ENCODE data around the gene PHOSPHO2. TPM values are rescaled to one million over a fixed set of nuclear protein-coding genes. Genes with fewer than 3 reads are reported as not detected.
"Not testable (repeated sequence)": the region's sequence is repeated elsewhere in the genome, so short reads cannot be mapped to it uniquely, and the experiment has no call there.

The PHOSPHO2 gene
- polyA plus RNA-seq, 4 donors, result 3.8 to 22.1 (median 5.3) TPM

GRCh38 chr2:169673106-169673505 lies 21.2 kb upstream of the PHOSPHO2 start:
- Histone ChIP-seq H3K27me3 (ENCODE audit: control insufficient read depth in 3 of 3, insufficient read depth in 3 of 3, low read length in 3 of 3) (no peaks in the 10 kb centered on the region), H3K9me3 (ENCODE audit: control insufficient read depth in 2 of 2, insufficient read depth in 1 of 2, low read depth in 1 of 2, low read length in 1 of 2) (no peaks in the 10 kb centered on the region), H3K36me3 (ENCODE audit: control insufficient read depth in 3 of 3, insufficient read depth in 2 of 3, low read depth in 1 of 3, low read length in 3 of 3) (no peaks in the 10 kb centered on the region), H3K4me3 (ENCODE audit: low read depth in 1 of 3, low read length in 3 of 3) (no peak overlapping the region), H3K4me1 (ENCODE audit: control insufficient read depth in 3 of 3, insufficient read depth in 2 of 3, low read depth in 1 of 3, low read length in 2 of 3) (no peaks in the 10 kb centered on the region), H3K27ac (ENCODE audit: low read depth in 1 of 3, low read length in 2 of 3) (no peak overlapping the region)
- no peak for DNase-seq
- no peak for FAIRE-seq
- 58 to 86% (median 75%) methylated on average over 3 of the region's 3 CpGs for WGBS, 3 donors

- Histone ChIP-seq H3K27me3 (ENCODE audit: control insufficient read depth in 3 of 3, insufficient read depth in 3 of 3, low read length in 3 of 3) (no peaks in the 10 kb centered on the region), H3K4me1 (ENCODE audit: control insufficient read depth in 3 of 3, insufficient read depth in 2 of 3, low read depth in 1 of 3, low read length in 2 of 3) (no peaks in the 10 kb centered on the region), H3K36me3 (ENCODE audit: control insufficient read depth in 3 of 3, insufficient read depth in 2 of 3, low read depth in 1 of 3, low read length in 3 of 3) (no peaks in the 10 kb centered on the region), H3K4me3 (ENCODE audit: low read depth in 1 of 3, low read length in 3 of 3) (no peak overlapping the region), H3K27ac (ENCODE audit: low read depth in 1 of 3, low read length in 2 of 3) (no peak overlapping the region), H3K9me3 (ENCODE audit: control insufficient read depth in 2 of 2, insufficient read depth in 1 of 2, low read depth in 1 of 2, low read length in 1 of 2) (no peaks in the 10 kb centered on the region)
- no peak for DNase-seq
- FAIRE-seq, result no peak
- WGBS, 3 donors, result 90 to 97% (median 94%) methylated on average over 2 of the region's 2 CpGs
Observed at GRCh38 chr2:169673921-169674320, 20.3 kb upstream of the PHOSPHO2 start.

GRCh38 chr2:169676357-169676756 lies 17.9 kb upstream of the PHOSPHO2 start:
- DNase-seq (no peak), FAIRE-seq (no peak)
- H3K4me1 ChIP-seq (ENCODE audit: control insufficient read depth in 3 of 3, insufficient read depth in 2 of 3, low read depth in 1 of 3, low read length in 2 of 3), result no peaks in the 10 kb centered on the region
- WGBS, 3 donors, result 55 to 66% (median 63%) methylated on average over 3 of the region's 3 CpGs
- no peak overlapping the region for H3K4me3 ChIP-seq (ENCODE audit: low read depth in 1 of 3, low read length in 3 of 3)
- H3K27ac ChIP-seq (ENCODE audit: low read depth in 1 of 3, low read length in 2 of 3), result no peak overlapping the region
- H3K27me3 ChIP-seq (ENCODE audit: control insufficient read depth in 3 of 3, insufficient read depth in 3 of 3, low read length in 3 of 3), result no peaks in the 10 kb centered on the region
- H3K36me3 ChIP-seq (ENCODE audit: control insufficient read depth in 3 of 3, insufficient read depth in 2 of 3, low read depth in 1 of 3, low read length in 3 of 3), result no peaks in the 10 kb centered on the region
- no peaks in the 10 kb centered on the region for H3K9me3 ChIP-seq (ENCODE audit: control insufficient read depth in 2 of 2, insufficient read depth in 1 of 2, low read depth in 1 of 2, low read length in 1 of 2)

GRCh38 chr2:169676850-169677249 lies 17.4 kb upstream of the PHOSPHO2 start:
- no peaks in the 10 kb centered on the region for H3K4me1 ChIP-seq (ENCODE audit: control insufficient read depth in 3 of 3, insufficient read depth in 2 of 3, low read depth in 1 of 3, low read length in 2 of 3)
- no peaks in the 10 kb centered on the region for H3K36me3 ChIP-seq (ENCODE audit: control insufficient read depth in 3 of 3, insufficient read depth in 2 of 3, low read depth in 1 of 3, low read length in 3 of 3)
- WGBS, 3 donors, result 90 to 91% (median 91%) methylated on average over 6 of the region's 6 CpGs
- H3K4me3 ChIP-seq (ENCODE audit: low read depth in 1 of 3, low read length in 3 of 3), result no peak overlapping the region
- DNase-seq (no peak), FAIRE-seq (no peak)
- H3K27me3 ChIP-seq (ENCODE audit: control insufficient read depth in 3 of 3, insufficient read depth in 3 of 3, low read length in 3 of 3), result no peaks in the 10 kb centered on the region
- H3K9me3 ChIP-seq (ENCODE audit: control insufficient read depth in 2 of 2, insufficient read depth in 1 of 2, low read depth in 1 of 2, low read length in 1 of 2), result no peaks in the 10 kb centered on the region
- H3K27ac ChIP-seq (ENCODE audit: low read depth in 1 of 3, low read length in 2 of 3), result no peak overlapping the region

GRCh38 chr2:169683054-169683424 lies 11.2 kb upstream of the PHOSPHO2 start:
- no peaks in the 10 kb centered on the region for H3K4me1 ChIP-seq (ENCODE audit: control insufficient read depth in 3 of 3, insufficient read depth in 2 of 3, low read depth in 1 of 3, low read length in 2 of 3)
- 50 to 70% (median 65%) methylated on average over 3 of the region's 3 CpGs for WGBS, 3 donors
- H3K36me3 ChIP-seq (ENCODE audit: control insufficient read depth in 3 of 3, insufficient read depth in 2 of 3, low read depth in 1 of 3, low read length in 3 of 3), result no peaks in the 10 kb centered on the region
- no peak overlapping the region for H3K27ac ChIP-seq (ENCODE audit: low read depth in 1 of 3, low read length in 2 of 3)
- H3K4me3 ChIP-seq (ENCODE audit: low read depth in 1 of 3, low read length in 3 of 3), result no peak overlapping the region
- H3K27me3 ChIP-seq (ENCODE audit: control insufficient read depth in 3 of 3, insufficient read depth in 3 of 3, low read length in 3 of 3), result no peaks in the 10 kb centered on the region
- no peaks in the 10 kb centered on the region for H3K9me3 ChIP-seq (ENCODE audit: control insufficient read depth in 2 of 2, insufficient read depth in 1 of 2, low read depth in 1 of 2, low read length in 1 of 2)
- FAIRE-seq (no peak), DNase-seq (no peak)

GRCh38 chr2:169683425-169684134 lies 10.7 kb upstream of the PHOSPHO2 start:
- no peaks in the 10 kb centered on the region for H3K27me3 ChIP-seq (ENCODE audit: control insufficient read depth in 3 of 3, insufficient read depth in 3 of 3, low read length in 3 of 3)
- WGBS, 3 donors, result 49 to 84% (median 72%) methylated on average over 3 of the region's 3 CpGs
- no peaks in the 10 kb centered on the region for H3K9me3 ChIP-seq (ENCODE audit: control insufficient read depth in 2 of 2, insufficient read depth in 1 of 2, low read depth in 1 of 2, low read length in 1 of 2)
- H3K4me3 ChIP-seq (ENCODE audit: low read depth in 1 of 3, low read length in 3 of 3), result no peak overlapping the region
- H3K36me3 ChIP-seq (ENCODE audit: control insufficient read depth in 3 of 3, insufficient read depth in 2 of 3, low read depth in 1 of 3, low read length in 3 of 3), result no peaks in the 10 kb centered on the region
- no peaks in the 10 kb centered on the region for H3K4me1 ChIP-seq (ENCODE audit: control insufficient read depth in 3 of 3, insufficient read depth in 2 of 3, low read depth in 1 of 3, low read length in 2 of 3)
- DNase-seq, result no peak
- H3K27ac ChIP-seq (ENCODE audit: low read depth in 1 of 3, low read length in 2 of 3), result no peak overlapping the region
- no peak for FAIRE-seq

GRCh38 chr2:169684135-169684565 lies 10.1 kb upstream of the PHOSPHO2 start:
- 65 to 92% (median 67%) methylated on average over 3 of the region's 3 CpGs for WGBS, 3 donors
- Histone ChIP-seq H3K4me1 (ENCODE audit: control insufficient read depth in 3 of 3, insufficient read depth in 2 of 3, low read depth in 1 of 3, low read length in 2 of 3) (no peaks in the 10 kb centered on the region), H3K36me3 (ENCODE audit: control insufficient read depth in 3 of 3, insufficient read depth in 2 of 3, low read depth in 1 of 3, low read length in 3 of 3) (no peaks in the 10 kb centered on the region), H3K27ac (ENCODE audit: low read depth in 1 of 3, low read length in 2 of 3) (no peak overlapping the region), H3K4me3 (ENCODE audit: low read depth in 1 of 3, low read length in 3 of 3) (no peak overlapping the region), H3K9me3 (ENCODE audit: control insufficient read depth in 2 of 2, insufficient read depth in 1 of 2, low read depth in 1 of 2, low read length in 1 of 2) (no peaks in the 10 kb centered on the region), H3K27me3 (ENCODE audit: control insufficient read depth in 3 of 3, insufficient read depth in 3 of 3, low read length in 3 of 3) (no peaks in the 10 kb centered on the region)
- FAIRE-seq (no peak), DNase-seq (no peak)

GRCh38 chr2:169684712-169685111 lies 9.6 kb upstream of the PHOSPHO2 start:
- not testable (repeated sequence) for H3K27ac ChIP-seq (ENCODE audit: low read depth in 1 of 3, low read length in 2 of 3); DNase-seq; H3K9me3 ChIP-seq (ENCODE audit: control insufficient read depth in 2 of 2, insufficient read depth in 1 of 2, low read depth in 1 of 2, low read length in 1 of 2); H3K4me1 ChIP-seq (ENCODE audit: control insufficient read depth in 3 of 3, insufficient read depth in 2 of 3, low read depth in 1 of 3, low read length in 2 of 3); FAIRE-seq; H3K4me3 ChIP-seq (ENCODE audit: low read depth in 1 of 3, low read length in 3 of 3); H3K27me3 ChIP-seq (ENCODE audit: control insufficient read depth in 3 of 3, insufficient read depth in 3 of 3, low read length in 3 of 3); H3K36me3 ChIP-seq (ENCODE audit: control insufficient read depth in 3 of 3, insufficient read depth in 2 of 3, low read depth in 1 of 3, low read length in 3 of 3)
- 94 to 96% (median 95%) methylated on average over 2 of the region's 2 CpGs for WGBS, 3 donors

- H3K4me3 ChIP-seq (ENCODE audit: low read depth in 1 of 3, low read length in 3 of 3); H3K4me1 ChIP-seq (ENCODE audit: control insufficient read depth in 3 of 3, insufficient read depth in 2 of 3, low read depth in 1 of 3, low read length in 2 of 3); H3K27ac ChIP-seq (ENCODE audit: low read depth in 1 of 3, low read length in 2 of 3); DNase-seq; FAIRE-seq; H3K9me3 ChIP-seq (ENCODE audit: control insufficient read depth in 2 of 2, insufficient read depth in 1 of 2, low read depth in 1 of 2, low read length in 1 of 2); H3K36me3 ChIP-seq (ENCODE audit: control insufficient read depth in 3 of 3, insufficient read depth in 2 of 3, low read depth in 1 of 3, low read length in 3 of 3); H3K27me3 ChIP-seq (ENCODE audit: control insufficient read depth in 3 of 3, insufficient read depth in 3 of 3, low read length in 3 of 3): not testable (repeated sequence)
- 76 to 85% (median 78%) methylated on average over 4 of the region's 4 CpGs for WGBS, 3 donors
Observed at GRCh38 chr2:169686825-169687224, 7.4 kb upstream of the PHOSPHO2 start.

Measured in small intestine (tissue), 7 donors.